ENCODE measurements around the gene SLC16A7.

- no peak for TF ChIP-seq CTCF (IDR thresholded peaks at IDR 0.05)
- no peak for TF ChIP-seq EP300 (IDR thresholded peaks at IDR 0.05)
- no peak for TF ChIP-seq POLR2A (IDR thresholded peaks at IDR 0.05; ENCODE audit: low read depth)
- TF ChIP-seq POLR2AphosphoS5 (IDR thresholded peaks at IDR 0.05), result no peak
Measured at GRCh38 chr12:59651229-59651920, 55.5 kb downstream of the SLC16A7 start.
